ENCODE measurements around the gene VPS13D. TPM values are rescaled to one million over a fixed set of nuclear protein-coding genes. Genes with fewer than 3 reads are reported as not detected.

The VPS13D gene
- total and polyA plus RNA-seq, 2 experiments from 2014 or later: 10.7 to 34.9 TPM

- H3K36me3 Mint-ChIP-seq (ENCODE audit: low read depth): peaks cover 16% of the 10 kb centered on the region
- no peaks in the 10 kb centered on the region for H3K9me2 ChIP-seq (ENCODE audit: insufficient read depth)
- no peak overlapping the region for H2AFZ ChIP-seq
- no peaks in the 10 kb centered on the region for H3K79me2 ChIP-seq (replicated peaks; ENCODE audit: insufficient read depth)
- ATAC-seq (no peak), DNase-seq (ENCODE audit: low spot score) (no peak)
- peaks cover 8% of the 10 kb centered on the region; the same call in 1 of the 2 replicates for H3K36me3 ChIP-seq (ENCODE audit: insufficient read depth)
- no peaks in the 10 kb centered on the region for H3K27me3 ChIP-seq (ENCODE audit: insufficient read depth)
- no peak overlapping the region for H3K4me3 ChIP-seq
- no peak overlapping the region for H3K4me3 Mint-ChIP-seq
- peaks cover 19% of the 10 kb centered on the region; the same call in 2 of the 3 replicates for H3K4me1 Mint-ChIP-seq
- H3K27ac ChIP-seq (ENCODE audit: low read depth): no peak overlapping the region
- H3K4me2 ChIP-seq: no peak overlapping the region
- no peak overlapping the region for H3K27ac Mint-ChIP-seq
- no peaks in the 10 kb centered on the region for H3K9me3 Mint-ChIP-seq
- TF ChIP-seq ZNF462 (CRISPR knock-in tag; IDR thresholded peaks at IDR 0.05): no peak
- no peak for TF ChIP-seq ZNF331 (CRISPR knock-in tag; IDR thresholded peaks at IDR 0.05; ENCODE audit: low read depth)
- TF ChIP-seq STAT1 (IDR thresholded peaks at IDR 0.05; ENCODE audit: unreplicated experiment): no peak
- TF ChIP-seq ZNF114 (CRISPR knock-in tag; IDR thresholded peaks at IDR 0.05): no peak
- TF ChIP-seq EZH2phosphoT487 (IDR thresholded peaks at IDR 0.05; ENCODE audit: unreplicated experiment): no peak
- no peak for TF ChIP-seq REST (IDR thresholded peaks at IDR 0.05; ENCODE audit: unreplicated experiment)
- TF ChIP-seq ETS1 (IDR thresholded peaks at IDR 0.05): no peak
- TF ChIP-seq CTCF (conservative IDR thresholded peaks at IDR 0.05; ENCODE audit: low read depth in 2 of 2): no peak
- no peak for TF ChIP-seq NANOG (IDR thresholded peaks at IDR 0.05; ENCODE audit: borderline replicate concordance)
- TF ChIP-seq EZH2 (IDR thresholded peaks at IDR 0.05; ENCODE audit: low read depth, unreplicated experiment): no peak
- TF ChIP-seq CREB1 (CRISPR knock-in tag; IDR thresholded peaks at IDR 0.05; ENCODE audit: low read depth): no peak
- no peak for TF ChIP-seq JUNB (IDR thresholded peaks at IDR 0.05; ENCODE audit: unreplicated experiment)
- no peak for TF ChIP-seq POLR2AphosphoS5 (IDR thresholded peaks at IDR 0.05; ENCODE audit: low read depth)
- no peaks in the 10 kb centered on the region for H3F3A ChIP-seq (replicated peaks; ENCODE audit: low read depth)
- no peaks in the 10 kb centered on the region for H3K27me3 Mint-ChIP-seq (ENCODE audit: insufficient read depth, low read depth, poor library complexity)
- H3K4me1 ChIP-seq (ENCODE audit: insufficient read depth): 0 out of 2 replicates have a peak, but pooled peaks cover 6% of the 10 kb centered on the region
- no peaks in the 10 kb centered on the region for H4K20me1 ChIP-seq (replicated peaks; ENCODE audit: insufficient read depth)
Measured at GRCh38 chr1:12344596-12345349, 114.9 kb downstream of the VPS13D start.

Measured in GM23338 (cell line).